Fibroblast of lung (primary cell): Measurements from ENCODE around the gene HLA-DMA. TPM values are rescaled to one million over a fixed set of nuclear protein-coding genes. Genes with fewer than 3 reads are reported as not detected.
A peak's percentile ranks its signal among the peaks of the same experiment; 100 is the strongest.

ENCODE experiments used
- DNase-seq, 2 donors: peaks; one replicate each; pipeline versions ENCODE4 v3.0.0 to v3.0.0-alpha.2; 2010; ENCODE audit warnings: low read depth in 2 of 2
- H2AFZ ChIP-seq: 2 replicates; pipeline ENCODE4 v1.5.1; 2012; ENCODE audit warnings: low read length, control low read depth, inconsistent platforms
- H3K27ac ChIP-seq: 2 replicates; pipeline ENCODE4 v1.5.1; 2011; ENCODE audit warnings: low read length, control low read depth; ENCODE audit not compliant: insufficient read depth
- H3K27me3 ChIP-seq: 2 replicates; pipeline ENCODE4 v1.5.1; 2011; ENCODE audit warnings: mild to moderate bottlenecking, low read length; ENCODE audit not compliant: control insufficient read depth, insufficient read depth
- H3K36me3 ChIP-seq: 2 replicates; pipeline ENCODE4 v1.5.1; 2011; ENCODE audit warnings: low read length; ENCODE audit not compliant: control insufficient read depth, insufficient read depth
- H3K4me1 ChIP-seq: 2 replicates; pipeline ENCODE4 v1.5.1; 2011; ENCODE audit warnings: low read length; ENCODE audit not compliant: control insufficient read depth, insufficient read depth; ENCODE audit errors: extremely low read depth
- H3K4me2 ChIP-seq: 2 replicates; pipeline ENCODE4 v1.5.1; 2011; ENCODE audit warnings: low read length, control low read depth; ENCODE audit not compliant: insufficient read depth; ENCODE audit errors: extremely low read depth
- H3K4me3 ChIP-seq, 4 experiments: fragments of 200-600 bp in 1 of 4; sonication (generic) in 1 of 4; replicated peaks in 1 of 4; 2 replicates each; pipeline ENCODE4 v1.5.1; 2011 to 2016; ENCODE audit warnings: low read length in 4 of 4, low read depth in 3 of 4, mild to moderate bottlenecking in 3 of 4, control low read depth in 2 of 4, inconsistent platforms in 1 of 4, mixed read lengths in 1 of 4; ENCODE audit not compliant: insufficient read depth in 1 of 4; ENCODE audit errors: control extremely low read depth in 1 of 4
- H3K79me2 ChIP-seq: 2 replicates; pipeline ENCODE4 v1.5.1; 2012; ENCODE audit warnings: mild to moderate bottlenecking, low read length, inconsistent platforms; ENCODE audit not compliant: control insufficient read depth, insufficient read depth
- H3K9ac ChIP-seq: 2 replicates; pipeline ENCODE4 v1.5.1; 2011; ENCODE audit warnings: mild to moderate bottlenecking, low read length, control low read depth; ENCODE audit not compliant: insufficient read depth
- H3K9me3 ChIP-seq: 2 replicates; pipeline ENCODE4 v1.5.1; 2012; ENCODE audit warnings: low read depth, low read length; ENCODE audit not compliant: control insufficient read depth, insufficient read depth
- H4K20me1 ChIP-seq: 2 replicates; pipeline ENCODE4 v1.5.1; 2011; ENCODE audit warnings: low read length; ENCODE audit not compliant: control insufficient read depth, insufficient read depth; ENCODE audit errors: extremely low read depth
- EZH2 ChIP-seq: IDR thresholded peaks from 2 replicates; pipeline ENCODE4 v1.5.1; 2012; ENCODE audit warnings: low read length, control low read depth, mild to moderate bottlenecking; ENCODE audit errors: missing control alignments
- polyA plus RNA-seq, 2 donors: library from polyadenylated mRNA; depleted of rRNA in 1 of 2; stranded (reverse) in 1 of 2; unstranded in 1 of 2; fragments of >200 nt; gene quantifications; 2 replicates each; pipeline ENCODE4 v1.2.1, GENCODE V29; 2011 to 2012; ENCODE audit warnings: missing spikeins in 1 of 2
- total RNA-seq: library from RNA; depleted of rRNA; stranded (reverse); fragments of >200 nt; gene quantifications from 2 replicates; pipeline ENCODE4 v1.2.1, GENCODE V29; 2014
- TF ChIP-seq, protein P1 (sequence below), 2 donors: IDR thresholded peaks in 1 of 2; conservative IDR thresholded peaks in 1 of 2; 1 replicate in 1 of 2; 2 replicates in 1 of 2; pipeline ENCODE4 v1.5.1; 2011 to 2012; ENCODE audit warnings: low read length in 2 of 2, control low read depth in 1 of 2, inconsistent platforms in 1 of 2, low read depth in 1 of 2, mild to moderate bottlenecking in 1 of 2

Gene HLA-DMA
- total and polyA plus RNA-seq, 2 donors (not counting 1 experiment from before 2014, with no cell fraction given), result 7.1 to 12.1 TPM

DNA sequence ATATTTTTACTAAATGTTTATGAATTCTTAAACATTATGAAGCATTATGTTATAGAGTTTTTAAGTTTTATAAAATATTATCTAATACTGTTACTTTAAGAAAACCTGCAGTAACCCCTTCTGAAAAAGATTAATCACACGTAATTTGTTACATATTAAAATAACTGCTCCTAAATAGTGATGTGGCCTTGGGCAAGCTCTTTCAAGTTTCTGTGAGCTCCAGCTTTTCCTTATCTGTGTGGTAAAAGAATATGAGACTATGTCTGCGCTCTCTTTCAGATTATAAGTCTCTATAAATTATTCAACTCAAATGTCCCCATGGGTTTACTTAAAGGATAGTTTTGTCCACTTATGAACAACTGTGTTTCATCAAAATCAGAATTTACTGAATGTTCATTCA is 44.0 kb downstream of the HLA-DMA start:
- Histone ChIP-seq H3K79me2 (no peaks in the 10 kb centered on the region), H3K36me3 (no peaks in the 10 kb centered on the region)

DNA sequence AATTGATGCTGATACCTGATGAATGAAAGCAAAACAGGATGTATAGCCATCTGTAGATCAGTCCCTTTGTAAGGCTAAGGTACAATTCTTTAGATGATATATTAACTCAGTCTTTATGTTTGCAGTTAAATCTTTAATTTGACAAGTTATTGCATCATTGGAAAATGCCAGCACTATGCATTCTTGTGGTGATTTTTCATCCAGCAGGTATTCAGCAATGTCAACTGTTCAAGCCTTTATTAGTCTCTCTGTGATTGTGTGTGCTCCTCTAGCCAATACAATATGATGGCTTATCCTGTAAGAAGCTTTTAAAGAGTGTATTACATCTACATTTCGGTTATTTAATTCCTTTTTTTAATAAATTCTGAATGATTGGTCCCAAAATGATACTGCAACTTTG is 46.4 kb downstream of the HLA-DMA start:
- Histone ChIP-seq H3K27me3 (no peaks in the 10 kb centered on the region), H3K36me3 (no peaks in the 10 kb centered on the region), H3K9me3 (no peaks in the 10 kb centered on the region), H3K27ac (no peak overlapping the region), H2AFZ (no peak overlapping the region), H3K4me1 (no peaks in the 10 kb centered on the region), H3K79me2 (no peaks in the 10 kb centered on the region), H3K4me3 (no peak overlapping the region), H3K9ac (no peak overlapping the region), H4K20me1 (no peaks in the 10 kb centered on the region), H3K4me2 (no peak overlapping the region)
- TF ChIP-seq EZH2, result no peak
- DNase-seq, result peak; percentile 55 to 74

More for the DNA sequence above, 44.0 kb downstream of the HLA-DMA start:
- DNase-seq, result no peak
- no peak for TF ChIP-seq EZH2
- TF ChIP-seq, protein P1, sequence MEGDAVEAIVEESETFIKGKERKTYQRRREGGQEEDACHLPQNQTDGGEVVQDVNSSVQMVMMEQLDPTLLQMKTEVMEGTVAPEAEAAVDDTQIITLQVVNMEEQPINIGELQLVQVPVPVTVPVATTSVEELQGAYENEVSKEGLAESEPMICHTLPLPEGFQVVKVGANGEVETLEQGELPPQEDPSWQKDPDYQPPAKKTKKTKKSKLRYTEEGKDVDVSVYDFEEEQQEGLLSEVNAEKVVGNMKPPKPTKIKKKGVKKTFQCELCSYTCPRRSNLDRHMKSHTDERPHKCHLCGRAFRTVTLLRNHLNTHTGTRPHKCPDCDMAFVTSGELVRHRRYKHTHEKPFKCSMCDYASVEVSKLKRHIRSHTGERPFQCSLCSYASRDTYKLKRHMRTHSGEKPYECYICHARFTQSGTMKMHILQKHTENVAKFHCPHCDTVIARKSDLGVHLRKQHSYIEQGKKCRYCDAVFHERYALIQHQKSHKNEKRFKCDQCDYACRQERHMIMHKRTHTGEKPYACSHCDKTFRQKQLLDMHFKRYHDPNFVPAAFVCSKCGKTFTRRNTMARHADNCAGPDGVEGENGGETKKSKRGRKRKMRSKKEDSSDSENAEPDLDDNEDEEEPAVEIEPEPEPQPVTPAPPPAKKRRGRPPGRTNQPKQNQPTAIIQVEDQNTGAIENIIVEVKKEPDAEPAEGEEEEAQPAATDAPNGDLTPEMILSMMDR (conservative IDR thresholded peaks at IDR 0.05 in 1 of 2, IDR thresholded peaks at IDR 0.05 in 1 of 2; ENCODE audit: low read depth in 1 of 2, low read length in 2 of 2), result no peak
- no peak overlapping the region for H3K4me3 ChIP-seq
- no peaks in the 10 kb centered on the region for H4K20me1 ChIP-seq
- H3K4me1 ChIP-seq, result no peaks in the 10 kb centered on the region
- no peaks in the 10 kb centered on the region for H3K9me3 ChIP-seq
- H2AFZ ChIP-seq, result no peak overlapping the region
- no peak overlapping the region for H3K27ac ChIP-seq
- H3K4me2 ChIP-seq, result no peak overlapping the region
- no peak overlapping the region for H3K9ac ChIP-seq
- H3K27me3 ChIP-seq, result peaks cover 5% of the 10 kb centered on the region

DNA sequence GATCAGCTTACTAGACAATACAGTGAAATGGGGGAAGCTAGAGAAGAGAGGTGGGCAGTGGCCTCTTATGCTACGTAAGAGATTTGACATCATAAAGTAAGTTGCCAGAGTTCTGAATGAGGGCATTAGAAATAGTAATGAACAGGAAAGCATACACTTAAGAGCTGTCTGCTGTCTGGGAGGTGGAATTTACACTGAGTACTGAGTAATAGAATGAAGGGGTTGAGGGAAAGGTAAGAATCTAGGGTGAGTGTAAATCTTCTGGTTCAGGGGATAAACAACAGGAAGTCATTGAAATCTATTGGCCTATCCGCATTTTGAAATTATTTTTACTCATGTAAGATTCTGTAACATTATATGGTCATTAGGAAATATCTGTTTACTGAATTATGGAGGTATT is 47.8 kb downstream of the HLA-DMA start:
- DNase-seq, result peak in 1 of 2 donors; percentile 8
- Histone ChIP-seq H3K4me3 (no peak overlapping the region), H3K9ac (no peak overlapping the region), H3K4me2 (no peak overlapping the region), H3K27ac (no peak overlapping the region), H3K79me2 (no peaks in the 10 kb centered on the region), H4K20me1 (no peaks in the 10 kb centered on the region), H2AFZ (no peak overlapping the region), H3K9me3 (no peaks in the 10 kb centered on the region), H3K4me1 (no peaks in the 10 kb centered on the region), H3K27me3 (no peaks in the 10 kb centered on the region), H3K36me3 (no peaks in the 10 kb centered on the region)
- TF ChIP-seq EZH2, result no peak
- TF ChIP-seq, protein P1 (conservative IDR thresholded peaks at IDR 0.05 in 1 of 2, IDR thresholded peaks at IDR 0.05 in 1 of 2; ENCODE audit: low read depth in 1 of 2, low read length in 2 of 2), result no peak
